ENCODE measurements around the gene HRH4.

DNA sequence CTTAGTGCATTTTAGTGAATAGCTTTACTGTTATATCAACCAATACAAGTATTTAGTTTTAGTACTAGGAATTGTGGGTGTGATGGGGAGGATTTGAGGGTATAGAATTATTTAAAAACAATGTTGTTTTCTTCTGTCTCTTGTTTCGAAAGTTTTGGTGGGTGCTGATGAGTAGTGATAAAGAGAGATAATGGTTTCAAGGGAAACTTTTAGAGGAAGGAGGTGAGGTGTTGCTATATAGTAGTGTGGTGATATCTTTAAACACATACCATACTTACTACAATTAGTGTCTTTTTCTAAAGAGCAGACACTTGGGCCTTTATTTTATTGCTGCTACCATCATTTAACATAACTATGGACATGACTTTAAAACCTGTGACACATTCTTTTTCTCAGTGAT lies 23.5 kb upstream of the HRH4 start:
- TF ChIP-seq EP300 (IDR thresholded peaks at IDR 0.05; ENCODE audit: borderline replicate concordance in 1 of 2, control insufficient read depth in 1 of 2, low read depth in 2 of 2, low read length in 2 of 2) = no peak
- TF ChIP-seq POLR2AphosphoS5 (IDR thresholded peaks at IDR 0.05; ENCODE audit: low read length) = no peak
- TF ChIP-seq POLR2A (IDR thresholded peaks at IDR 0.05; ENCODE audit: low read depth, low read length) = no peak
- no peak for TF ChIP-seq RAD51 (IDR thresholded peaks at IDR 0.05)
- TF ChIP-seq TAF1 (IDR thresholded peaks at IDR 0.05; ENCODE audit: borderline replicate concordance, low read depth, low read length) = no peak
- no peak for TF ChIP-seq USF1 (IDR thresholded peaks at IDR 0.05; ENCODE audit: borderline replicate concordance, extremely low read length, insufficient read depth, low read depth, low read length)
- no peak for TF ChIP-seq EZH2 (IDR thresholded peaks at IDR 0.05; ENCODE audit: borderline replicate concordance, control insufficient read depth, low read depth, low read length)
- TF ChIP-seq, protein P1, sequence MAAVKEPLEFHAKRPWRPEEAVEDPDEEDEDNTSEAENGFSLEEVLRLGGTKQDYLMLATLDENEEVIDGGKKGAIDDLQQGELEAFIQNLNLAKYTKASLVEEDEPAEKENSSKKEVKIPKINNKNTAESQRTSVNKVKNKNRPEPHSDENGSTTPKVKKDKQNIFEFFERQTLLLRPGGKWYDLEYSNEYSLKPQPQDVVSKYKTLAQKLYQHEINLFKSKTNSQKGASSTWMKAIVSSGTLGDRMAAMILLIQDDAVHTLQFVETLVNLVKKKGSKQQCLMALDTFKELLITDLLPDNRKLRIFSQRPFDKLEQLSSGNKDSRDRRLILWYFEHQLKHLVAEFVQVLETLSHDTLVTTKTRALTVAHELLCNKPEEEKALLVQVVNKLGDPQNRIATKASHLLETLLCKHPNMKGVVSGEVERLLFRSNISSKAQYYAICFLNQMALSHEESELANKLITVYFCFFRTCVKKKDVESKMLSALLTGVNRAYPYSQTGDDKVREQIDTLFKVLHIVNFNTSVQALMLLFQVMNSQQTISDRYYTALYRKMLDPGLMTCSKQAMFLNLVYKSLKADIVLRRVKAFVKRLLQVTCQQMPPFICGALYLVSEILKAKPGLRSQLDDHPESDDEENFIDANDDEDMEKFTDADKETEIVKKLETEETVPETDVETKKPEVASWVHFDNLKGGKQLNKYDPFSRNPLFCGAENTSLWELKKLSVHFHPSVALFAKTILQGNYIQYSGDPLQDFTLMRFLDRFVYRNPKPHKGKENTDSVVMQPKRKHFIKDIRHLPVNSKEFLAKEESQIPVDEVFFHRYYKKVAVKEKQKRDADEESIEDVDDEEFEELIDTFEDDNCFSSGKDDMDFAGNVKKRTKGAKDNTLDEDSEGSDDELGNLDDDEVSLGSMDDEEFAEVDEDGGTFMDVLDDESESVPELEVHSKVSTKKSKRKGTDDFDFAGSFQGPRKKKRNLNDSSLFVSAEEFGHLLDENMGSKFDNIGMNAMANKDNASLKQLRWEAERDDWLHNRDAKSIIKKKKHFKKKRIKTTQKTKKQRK (IDR thresholded peaks at IDR 0.05; ENCODE audit: low read depth, low read length) = no peak
- no peak for TF ChIP-seq ESRRA (IDR thresholded peaks at IDR 0.05; ENCODE audit: low read length)
- TF ChIP-seq TCF7 (IDR thresholded peaks at IDR 0.05; ENCODE audit: borderline replicate concordance) = no peak
- no peak for TF ChIP-seq ZNF24 (IDR thresholded peaks at IDR 0.05)
- TF ChIP-seq CREB1 (IDR thresholded peaks at IDR 0.05; ENCODE audit: low read depth) = no peak
- TF ChIP-seq, protein P2, sequence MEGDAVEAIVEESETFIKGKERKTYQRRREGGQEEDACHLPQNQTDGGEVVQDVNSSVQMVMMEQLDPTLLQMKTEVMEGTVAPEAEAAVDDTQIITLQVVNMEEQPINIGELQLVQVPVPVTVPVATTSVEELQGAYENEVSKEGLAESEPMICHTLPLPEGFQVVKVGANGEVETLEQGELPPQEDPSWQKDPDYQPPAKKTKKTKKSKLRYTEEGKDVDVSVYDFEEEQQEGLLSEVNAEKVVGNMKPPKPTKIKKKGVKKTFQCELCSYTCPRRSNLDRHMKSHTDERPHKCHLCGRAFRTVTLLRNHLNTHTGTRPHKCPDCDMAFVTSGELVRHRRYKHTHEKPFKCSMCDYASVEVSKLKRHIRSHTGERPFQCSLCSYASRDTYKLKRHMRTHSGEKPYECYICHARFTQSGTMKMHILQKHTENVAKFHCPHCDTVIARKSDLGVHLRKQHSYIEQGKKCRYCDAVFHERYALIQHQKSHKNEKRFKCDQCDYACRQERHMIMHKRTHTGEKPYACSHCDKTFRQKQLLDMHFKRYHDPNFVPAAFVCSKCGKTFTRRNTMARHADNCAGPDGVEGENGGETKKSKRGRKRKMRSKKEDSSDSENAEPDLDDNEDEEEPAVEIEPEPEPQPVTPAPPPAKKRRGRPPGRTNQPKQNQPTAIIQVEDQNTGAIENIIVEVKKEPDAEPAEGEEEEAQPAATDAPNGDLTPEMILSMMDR (IDR thresholded peaks at IDR 0.05 in 2 of 3, conservative IDR thresholded peaks at IDR 0.05 in 1 of 3; ENCODE audit: control insufficient read depth in 2 of 3, extremely low read depth in 1 of 3, insufficient read depth in 1 of 3, low read depth in 3 of 3, low read length in 3 of 3) = no peak

Data from GM12878 (cell line).